ENCODE data around the gene CDH23. TPM values are rescaled to one million over a fixed set of nuclear protein-coding genes. Genes with fewer than 3 reads are reported as not detected.

The CDH23 gene
- total RNA-seq, 1 donor = 0.36 TPM

- no peak for TF ChIP-seq CTCF (IDR thresholded peaks at IDR 0.05; ENCODE audit: extremely low read depth, low read depth, low read length)
- no peaks in the 10 kb centered on the region for H3K79me2 ChIP-seq (ENCODE audit: insufficient read depth, low read length)
- no peaks in the 10 kb centered on the region for H3K4me1 ChIP-seq (ENCODE audit: insufficient read depth, low read length)
- H2AFZ ChIP-seq (ENCODE audit: low read length) = no peak overlapping the region
- no peak for DNase-seq (ENCODE audit: insufficient read length, low spot score, missing footprints)
- no peak overlapping the region for H3K4me2 ChIP-seq (ENCODE audit: insufficient read depth, low read length)
- H3K36me3 ChIP-seq (ENCODE audit: insufficient read depth, low read length) = no peaks in the 10 kb centered on the region
- H3K27ac ChIP-seq (ENCODE audit: low read depth, low read length) = no peak overlapping the region
- peaks cover 4% of the 10 kb centered on the region for H3K27me3 ChIP-seq (ENCODE audit: insufficient read depth, low read length)
- H3K9me3 ChIP-seq (ENCODE audit: low read depth, low read length) = peaks cover 4% of the 10 kb centered on the region
- H3K4me3 ChIP-seq (ENCODE audit: insufficient read depth, low read length) = no peak overlapping the region
- no peaks in the 10 kb centered on the region for H4K20me1 ChIP-seq (ENCODE audit: insufficient read depth, low read length)
Observed at GRCh38 chr10:71737834-71738197, 341.1 kb downstream of the CDH23 start.

GRCh38 chr10:71739358-71739900 lies 342.7 kb downstream of the CDH23 start:
- H3K27ac ChIP-seq (ENCODE audit: low read depth, low read length) = no peak overlapping the region
- TF ChIP-seq CTCF (IDR thresholded peaks at IDR 0.05; ENCODE audit: extremely low read depth, low read depth, low read length) = no peak
- DNase-seq (ENCODE audit: insufficient read length, low spot score, missing footprints) = no peak
- H3K27me3 ChIP-seq (ENCODE audit: insufficient read depth, low read length) = no peaks in the 10 kb centered on the region
- H3K4me2 ChIP-seq (ENCODE audit: insufficient read depth, low read length) = no peak overlapping the region
- H3K79me2 ChIP-seq (ENCODE audit: insufficient read depth, low read length) = no peaks in the 10 kb centered on the region
- no peak overlapping the region for H2AFZ ChIP-seq (ENCODE audit: low read length)
- peaks cover 6% of the 10 kb centered on the region for H3K9me3 ChIP-seq (ENCODE audit: low read depth, low read length)
- H3K4me1 ChIP-seq (ENCODE audit: insufficient read depth, low read length) = no peaks in the 10 kb centered on the region
- H3K36me3 ChIP-seq (ENCODE audit: insufficient read depth, low read length) = no peaks in the 10 kb centered on the region
- no peaks in the 10 kb centered on the region for H4K20me1 ChIP-seq (ENCODE audit: insufficient read depth, low read length)
- no peak overlapping the region for H3K4me3 ChIP-seq (ENCODE audit: insufficient read depth, low read length)

GRCh38 chr10:71740069-71740653 lies 343.4 kb downstream of the CDH23 start:
- Histone ChIP-seq H3K27ac (ENCODE audit: low read depth, low read length) (no peak overlapping the region), H3K27me3 (ENCODE audit: insufficient read depth, low read length) (no peaks in the 10 kb centered on the region), H3K4me2 (ENCODE audit: insufficient read depth, low read length) (no peak overlapping the region), H2AFZ (ENCODE audit: low read length) (no peak overlapping the region), H3K79me2 (ENCODE audit: insufficient read depth, low read length) (no peaks in the 10 kb centered on the region), H3K4me1 (ENCODE audit: insufficient read depth, low read length) (no peaks in the 10 kb centered on the region), H3K36me3 (ENCODE audit: insufficient read depth, low read length) (no peaks in the 10 kb centered on the region), H3K9me3 (ENCODE audit: low read depth, low read length) (peaks cover 6% of the 10 kb centered on the region), H4K20me1 (ENCODE audit: insufficient read depth, low read length) (no peaks in the 10 kb centered on the region), H3K4me3 (ENCODE audit: insufficient read depth, low read length) (no peak overlapping the region)
- peak; percentile 21 for TF ChIP-seq CTCF (IDR thresholded peaks at IDR 0.05; ENCODE audit: extremely low read depth, low read depth, low read length)
- peak; percentile 94 for DNase-seq (ENCODE audit: insufficient read length, low spot score, missing footprints)

GRCh38 chr10:71741029-71741428 lies 344.3 kb downstream of the CDH23 start:
- DNase-seq (ENCODE audit: insufficient read length, low spot score, missing footprints) = no peak
- Histone ChIP-seq H3K27ac (ENCODE audit: low read depth, low read length) (no peak overlapping the region), H4K20me1 (ENCODE audit: insufficient read depth, low read length) (no peaks in the 10 kb centered on the region), H3K79me2 (ENCODE audit: insufficient read depth, low read length) (no peaks in the 10 kb centered on the region), H3K9me3 (ENCODE audit: low read depth, low read length) (peaks cover 6% of the 10 kb centered on the region), H3K27me3 (ENCODE audit: insufficient read depth, low read length) (no peaks in the 10 kb centered on the region), H3K4me3 (ENCODE audit: insufficient read depth, low read length) (no peak overlapping the region), H3K4me2 (ENCODE audit: insufficient read depth, low read length) (no peak overlapping the region), H3K4me1 (ENCODE audit: insufficient read depth, low read length) (no peaks in the 10 kb centered on the region), H3K36me3 (ENCODE audit: insufficient read depth, low read length) (no peaks in the 10 kb centered on the region), H2AFZ (ENCODE audit: low read length) (no peak overlapping the region)
- TF ChIP-seq CTCF (IDR thresholded peaks at IDR 0.05; ENCODE audit: extremely low read depth, low read depth, low read length) = no peak
